GM23248 (cell line): ENCODE results near the gene OR4D9. TPM values are rescaled to one million over a fixed set of nuclear protein-coding genes. Genes with fewer than 3 reads are reported as not detected.

Experiments used
- DNase-seq: peaks from one replicate; pipeline ENCODE4 v3.0.0-alpha.2; 2015
- H2AFZ ChIP-seq: fragments of 200-600 bp; sonication (generic); 2 replicates; pipeline ENCODE4 v1.6.1; 2016; ENCODE audit warnings: antibody characterized with exemption
- H3F3A ChIP-seq: fragments of 200-600 bp; sonication (generic); 2 replicates; pipeline ENCODE4 v1.6.1; 2016; ENCODE audit warnings: mild to moderate bottlenecking, antibody characterized with exemption, mixed run types; ENCODE audit not compliant: insufficient read depth
- H3K27ac ChIP-seq: fragments of 200-600 bp; sonication (generic); 2 replicates; pipeline ENCODE4 v1.5.1; 2016; ENCODE audit warnings: mild to moderate bottlenecking
- H3K27me3 ChIP-seq: fragments of 200-600 bp; sonication (generic); replicated peaks from 2 replicates; pipeline ENCODE4 v1.6.1; 2016; ENCODE audit warnings: mild to moderate bottlenecking; ENCODE audit not compliant: insufficient read depth
- H3K36me3 ChIP-seq: fragments of 200-600 bp; sonication (generic); 2 replicates; pipeline ENCODE4 v1.6.1; 2016; ENCODE audit warnings: low read depth, mild to moderate bottlenecking
- H3K4me1 ChIP-seq: fragments of 200-600 bp; sonication (generic); 2 replicates; pipeline ENCODE4 v1.6.1; 2016; ENCODE audit warnings: mild to moderate bottlenecking; ENCODE audit not compliant: insufficient read depth
- H3K4me2 ChIP-seq: fragments of 200-600 bp; sonication (generic); one replicate; pipeline ENCODE4 v1.6.1; 2016; ENCODE audit warnings: mild to moderate bottlenecking; ENCODE audit not compliant: unreplicated experiment
- H3K4me3 ChIP-seq: fragments of 200-600 bp; sonication (generic); 2 replicates; pipeline ENCODE4 v1.5.1; 2016; ENCODE audit warnings: mild to moderate bottlenecking
- H3K79me2 ChIP-seq: fragments of 200-600 bp; sonication (generic); 2 replicates; pipeline ENCODE4 v1.6.1; 2016; ENCODE audit warnings: mild to moderate bottlenecking; ENCODE audit not compliant: insufficient read depth
- H3K9ac ChIP-seq: fragments of 200-600 bp; sonication (generic); 2 replicates; pipeline ENCODE4 v1.6.1; 2016; ENCODE audit warnings: mild to moderate bottlenecking
- H3K9me2 ChIP-seq: fragments of 200-600 bp; sonication (generic); 2 replicates; pipeline ENCODE4 v1.6.1; 2016; ENCODE audit warnings: mixed run types, mild to moderate bottlenecking, moderate library complexity; ENCODE audit not compliant: insufficient read depth
- H3K9me3 ChIP-seq: fragments of 200-600 bp; sonication (generic); one replicate; pipeline ENCODE4 v1.6.1; 2017; ENCODE audit warnings: low read depth
- H4K20me1 ChIP-seq: fragments of 200-600 bp; sonication (generic); 2 replicates; pipeline ENCODE4 v1.6.0; 2016; ENCODE audit not compliant: insufficient read depth
- EZH2 ChIP-seq: fragments of 200-600 bp; sonication (generic); IDR thresholded peaks from 2 replicates; pipeline ENCODE4 v1.6.1; 2018; ENCODE audit warnings: antibody characterized with exemption, mild to moderate bottlenecking; ENCODE audit not compliant: insufficient read depth, poor library complexity, severe bottlenecking
- EZH2phosphoT487 ChIP-seq: fragments of 200-600 bp; sonication (generic); IDR thresholded peaks from 2 replicates; pipeline ENCODE4 v1.6.1; 2018; ENCODE audit warnings: antibody characterized with exemption, moderate library complexity, mild to moderate bottlenecking, low read depth; ENCODE audit not compliant: insufficient read depth
- WGBS, 2 experiments: methylation state at CpG; one replicate each; pipeline ENCODE4 v1.1.6; 2015 to 2017; ENCODE audit warnings: low lambda C conversion rate in 2 of 2, low coverage in 1 of 2; ENCODE audit errors: missing lambda C conversion rate in 2 of 2; 5-methylcytosine and 5-hydroxymethylcytosine counted together
- in situ Hi-C: fragments of 300-500 bp; cut with MboI; formaldehyde crosslinking; loops from 2 replicates; pipeline ENCODE4 v1.15.0; 2020
- polyA plus RNA-seq: library from polyadenylated mRNA; unstranded; fragments of >200 nt; fragmentation: Nextera tagmentation; extraction: Ambion mirVana; gene quantifications from 2 replicates; pipeline ENCODE4 v1.2.1, GENCODE V29; 2016
- total RNA-seq: library from RNA; depleted of rRNA; stranded (reverse); fragments of >200 nt; shearing (Covaris generic); gene quantifications from 2 replicates; pipeline ENCODE4 v1.2.3, GENCODE V29; 2014

OR4D9 gene
- total and polyA plus RNA-seq, 2 experiments from 2014 or later = not detected

DNA sequence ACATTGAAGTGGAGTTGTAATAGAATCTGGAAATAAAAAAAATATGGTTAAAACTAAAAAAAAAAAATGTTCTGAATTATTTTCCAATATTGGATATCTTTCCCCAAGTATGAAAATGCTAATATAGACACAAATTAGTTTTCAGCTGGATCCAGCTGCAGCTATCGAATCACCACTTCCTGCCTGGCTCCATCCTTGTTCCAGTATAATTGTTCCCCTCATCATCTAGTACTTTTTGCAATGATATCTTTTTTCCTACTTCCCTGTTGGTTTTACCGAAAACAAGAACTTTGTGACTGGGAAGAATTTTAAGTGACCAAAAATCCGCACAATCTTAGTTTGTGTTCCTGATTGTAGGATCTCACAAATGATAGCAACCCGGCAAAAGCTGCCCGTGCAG, 9.4 kb downstream of the OR4D9 start:
- no peak overlapping the region for H3K9ac ChIP-seq
- H3K79me2 ChIP-seq = no peaks in the 10 kb centered on the region
- H3K4me3 ChIP-seq = no peak overlapping the region
- no peaks in the 10 kb centered on the region for H4K20me1 ChIP-seq
- no peak for TF ChIP-seq EZH2phosphoT487
- no peak for TF ChIP-seq EZH2
- in situ Hi-C loops = no loop called here
- no peaks in the 10 kb centered on the region for H3K36me3 ChIP-seq
- H3K27ac ChIP-seq = no peak overlapping the region
- no peaks in the 10 kb centered on the region for H3K9me2 ChIP-seq
- H3K4me1 ChIP-seq = no peaks in the 10 kb centered on the region
- peaks cover 16% of the 10 kb centered on the region; the same call in 1 of the 2 replicates for H3K27me3 ChIP-seq
- no peak overlapping the region for H3K4me2 ChIP-seq
- 72 to 80% methylated on average over 5 of the region's 5 CpGs for WGBS, 2 experiments
- DNase-seq = no peak
- no peaks in the 10 kb centered on the region for H3K9me3 ChIP-seq
- no peaks in the 10 kb centered on the region for H3F3A ChIP-seq
- no peak overlapping the region for H2AFZ ChIP-seq

- H3K4me2 ChIP-seq = no peak overlapping the region
- H3K36me3 ChIP-seq = no peaks in the 10 kb centered on the region
- no peaks in the 10 kb centered on the region for H3K9me3 ChIP-seq
- H3K27ac ChIP-seq = no peak overlapping the region
- H3K27me3 ChIP-seq = peaks cover 16% of the 10 kb centered on the region
- H3K4me3 ChIP-seq = no peak overlapping the region
- H3F3A ChIP-seq = no peaks in the 10 kb centered on the region
- no peaks in the 10 kb centered on the region for H3K79me2 ChIP-seq
- DNase-seq = peak; percentile 1
- H4K20me1 ChIP-seq = no peaks in the 10 kb centered on the region
- in situ Hi-C loops = no loop called here
- 0% methylated on average over 1 of the region's 1 CpG for WGBS, 2 experiments
- H2AFZ ChIP-seq = no peak overlapping the region
- H3K4me1 ChIP-seq = no peaks in the 10 kb centered on the region
- H3K9me2 ChIP-seq = no peaks in the 10 kb centered on the region
- TF ChIP-seq EZH2phosphoT487 (no peak), EZH2 (no peak)
- H3K9ac ChIP-seq = no peak overlapping the region
These were observed 12.2 kb downstream of the OR4D9 start for GRCh38 chr11:59523541-59523940.

DNA sequence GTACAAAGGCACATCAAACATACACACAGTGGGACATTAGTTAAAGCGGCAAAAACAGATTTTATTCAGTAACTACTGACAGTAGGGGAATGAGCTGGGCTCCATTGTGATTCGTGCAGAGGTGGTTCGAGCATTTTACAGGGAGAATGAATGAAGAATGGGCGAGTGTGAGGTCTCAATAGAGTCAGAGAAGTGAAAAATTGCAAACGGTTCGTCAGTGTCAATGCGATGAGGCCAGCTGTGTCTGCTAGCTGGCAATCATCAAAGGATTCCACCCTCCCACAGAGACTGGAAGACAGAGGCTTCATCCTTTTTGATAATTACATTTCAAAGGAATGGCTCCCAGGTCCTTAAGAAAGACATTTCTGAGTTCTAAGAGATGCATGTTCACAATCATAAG, 17.4 kb downstream of the OR4D9 start:
- H3F3A ChIP-seq = no peaks in the 10 kb centered on the region
- no peak overlapping the region for H3K4me3 ChIP-seq
- peaks cover 12% of the 10 kb centered on the region for H3K27me3 ChIP-seq
- no peaks in the 10 kb centered on the region for H4K20me1 ChIP-seq
- H3K27ac ChIP-seq = no peak overlapping the region
- H3K9me3 ChIP-seq = no peaks in the 10 kb centered on the region
- no peak overlapping the region for H2AFZ ChIP-seq
- no peak for DNase-seq
- no peak overlapping the region for H3K9ac ChIP-seq
- WGBS, 2 experiments = 19 to 22% methylated on average over 7 of the region's 7 CpGs
- in situ Hi-C loops = no loop called here
- H3K36me3 ChIP-seq = no peaks in the 10 kb centered on the region
- H3K9me2 ChIP-seq = no peaks in the 10 kb centered on the region
- TF ChIP-seq EZH2 = no peak
- TF ChIP-seq EZH2phosphoT487 = no peak
- no peaks in the 10 kb centered on the region for H3K4me1 ChIP-seq
- no peak overlapping the region for H3K4me2 ChIP-seq
- H3K79me2 ChIP-seq = no peaks in the 10 kb centered on the region

DNA sequence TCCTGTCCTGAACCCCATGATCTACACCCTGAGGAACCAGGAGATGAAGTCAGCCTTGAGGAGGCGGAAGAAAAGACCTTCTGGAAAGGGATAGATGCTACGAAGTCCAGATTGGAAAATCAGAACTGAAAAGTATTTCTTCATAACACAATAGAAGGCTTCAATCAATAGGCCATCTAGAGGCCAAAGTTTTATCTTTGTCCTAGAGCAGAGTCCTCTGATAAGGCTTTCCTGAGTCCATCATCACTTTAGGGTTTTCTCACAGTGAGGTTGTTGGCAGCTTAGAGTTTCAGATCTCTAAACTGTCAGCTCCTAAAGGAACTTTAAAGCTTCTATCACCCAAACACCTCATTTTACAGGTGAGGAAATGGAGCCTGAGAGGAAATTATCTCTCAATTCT, 21.3 kb downstream of the OR4D9 start:
- Histone ChIP-seq H3K9me2 (no peaks in the 10 kb centered on the region), H3K4me3 (no peak overlapping the region), H3K4me2 (no peak overlapping the region), H2AFZ (no peak overlapping the region), H3K9ac (no peak overlapping the region), H3K27me3 (peaks cover 5% of the 10 kb centered on the region; the same call in 1 of the 2 replicates), H3K79me2 (no peaks in the 10 kb centered on the region), H3K9me3 (no peaks in the 10 kb centered on the region), H4K20me1 (no peaks in the 10 kb centered on the region), H3K27ac (no peak overlapping the region), H3K4me1 (0 out of 2 replicates have a peak, but pooled peaks cover under 1% of the 10 kb centered on the region), H3K36me3 (no peaks in the 10 kb centered on the region), H3F3A (0 out of 2 replicates have a peak, but pooled peaks cover under 1% of the 10 kb centered on the region)
- TF ChIP-seq EZH2phosphoT487 = no peak
- TF ChIP-seq EZH2 = no peak
- no peak for DNase-seq
- 40 to 46% methylated on average over 2 of the region's 2 CpGs for WGBS, 2 experiments
- in situ Hi-C loops = loop anchor here (10.0 kb wide), 1 partner anchor 262 kb away; no protein-coding TSS in a partner anchor

DNA sequence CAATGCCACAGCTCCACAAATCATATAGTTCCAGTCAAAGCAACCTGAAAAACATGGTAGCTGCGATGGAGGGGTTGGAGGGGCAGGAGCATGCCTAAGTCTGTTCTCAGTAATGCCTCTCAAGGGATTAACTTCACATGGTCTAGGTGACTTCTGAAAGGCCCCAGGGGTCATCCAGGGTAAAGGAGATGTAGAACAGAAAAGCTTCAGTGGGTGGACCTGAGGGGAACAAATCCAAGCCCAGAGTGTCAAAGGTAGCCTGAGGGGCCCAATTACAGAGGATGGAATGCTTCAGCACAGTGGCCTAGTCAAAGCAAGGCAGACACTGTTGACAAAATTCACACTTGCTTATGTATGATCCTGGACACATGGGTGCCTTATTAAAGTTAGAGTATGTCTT, 23.3 kb downstream of the OR4D9 start:
- in situ Hi-C loops = loop anchor here (10.0 kb wide), 1 partner anchor 260 kb away; no protein-coding TSS in a partner anchor
- no peaks in the 10 kb centered on the region for H3K79me2 ChIP-seq
- no peak overlapping the region for H3K4me3 ChIP-seq
- H3K4me2 ChIP-seq = no peak overlapping the region
- H3K9me3 ChIP-seq = no peaks in the 10 kb centered on the region
- no peak overlapping the region for H3K27ac ChIP-seq
- no peak for TF ChIP-seq EZH2phosphoT487
- TF ChIP-seq EZH2 = no peak
- no peak overlapping the region for H3K9ac ChIP-seq
- peaks cover 6% of the 10 kb centered on the region; the same call in 1 of the 2 replicates for H3K4me1 ChIP-seq
- peaks cover 7% of the 10 kb centered on the region for H3F3A ChIP-seq
- H3K9me2 ChIP-seq = no peaks in the 10 kb centered on the region
- WGBS, 2 experiments = 52 to 67% methylated on average over 1 of the region's 1 CpG
- H4K20me1 ChIP-seq = no peaks in the 10 kb centered on the region
- DNase-seq = no peak
- no peaks in the 10 kb centered on the region for H3K27me3 ChIP-seq
- no peak overlapping the region for H2AFZ ChIP-seq
- no peaks in the 10 kb centered on the region for H3K36me3 ChIP-seq
